ENCODE measurements around the gene UNC119. TPM values are rescaled to one million over a fixed set of nuclear protein-coding genes. Genes with fewer than 3 reads are reported as not detected.

Gene UNC119
- total RNA-seq, 4 donors from 2014 or later = 17.5 to 28.7 (median 20.3) TPM

DNA sequence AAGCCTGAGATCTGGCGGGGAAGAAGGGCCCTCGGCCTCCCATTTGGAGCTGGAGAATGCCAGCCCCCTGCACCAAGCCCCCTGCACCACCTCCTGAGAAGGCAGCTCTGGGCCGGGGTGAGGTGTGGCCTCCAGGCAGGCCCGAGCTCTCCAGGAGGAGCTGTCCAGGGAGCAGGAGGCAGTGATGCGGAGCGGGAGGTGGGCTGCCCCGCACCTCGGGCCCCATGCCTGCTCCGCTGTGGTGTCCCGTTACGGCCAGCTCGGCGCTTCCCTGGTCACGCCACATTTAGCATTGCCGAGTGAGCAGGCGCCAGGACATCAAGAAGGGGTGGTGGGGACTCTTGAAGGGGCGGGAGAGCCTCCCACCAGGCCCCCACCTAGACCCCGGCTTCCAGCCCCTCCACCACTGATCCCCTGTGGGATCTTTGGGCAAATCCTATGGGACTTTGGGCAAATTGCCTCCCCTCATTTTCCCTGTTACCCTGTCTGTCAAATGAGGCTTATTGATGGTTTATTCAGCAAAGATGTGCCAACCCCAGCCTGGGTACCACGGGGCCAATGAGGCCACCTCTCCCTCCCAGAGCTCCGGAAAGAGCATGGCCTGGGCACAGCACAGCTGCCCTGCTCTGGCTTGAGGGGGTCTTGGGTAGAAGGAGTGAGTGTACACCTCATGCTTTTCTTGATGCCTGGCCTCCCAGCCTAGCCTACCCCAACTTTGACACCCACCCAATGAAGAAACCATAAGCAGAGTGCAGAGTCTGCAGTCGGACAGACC lies 30.9 kb downstream of the UNC119 start:
- Histone ChIP-seq H3K9me3 (no peaks in the 10 kb centered on the region), H3K27me3 (peaks cover 7% of the 10 kb centered on the region), H3K4me1 (peaks cover 0 to 9% (median 0%) of the 10 kb centered on the region in 3 donors), H3K27ac (no peak overlapping the region), H3K4me3 (no peak overlapping the region), H3K36me3 (no peaks in the 10 kb centered on the region)
- WGBS, 2 donors (ENCODE audit: low coverage in 1 of 2) = 46 to 80% methylated on average over 3 to 6 of the region's 21 CpGs
- TF ChIP-seq POLR2AphosphoS5 (IDR thresholded peaks at IDR 0.05) (no peak), EP300 (IDR thresholded peaks at IDR 0.05) (no peak), POLR2A (IDR thresholded peaks at IDR 0.05) (no peak)
- TF ChIP-seq, protein P1, sequence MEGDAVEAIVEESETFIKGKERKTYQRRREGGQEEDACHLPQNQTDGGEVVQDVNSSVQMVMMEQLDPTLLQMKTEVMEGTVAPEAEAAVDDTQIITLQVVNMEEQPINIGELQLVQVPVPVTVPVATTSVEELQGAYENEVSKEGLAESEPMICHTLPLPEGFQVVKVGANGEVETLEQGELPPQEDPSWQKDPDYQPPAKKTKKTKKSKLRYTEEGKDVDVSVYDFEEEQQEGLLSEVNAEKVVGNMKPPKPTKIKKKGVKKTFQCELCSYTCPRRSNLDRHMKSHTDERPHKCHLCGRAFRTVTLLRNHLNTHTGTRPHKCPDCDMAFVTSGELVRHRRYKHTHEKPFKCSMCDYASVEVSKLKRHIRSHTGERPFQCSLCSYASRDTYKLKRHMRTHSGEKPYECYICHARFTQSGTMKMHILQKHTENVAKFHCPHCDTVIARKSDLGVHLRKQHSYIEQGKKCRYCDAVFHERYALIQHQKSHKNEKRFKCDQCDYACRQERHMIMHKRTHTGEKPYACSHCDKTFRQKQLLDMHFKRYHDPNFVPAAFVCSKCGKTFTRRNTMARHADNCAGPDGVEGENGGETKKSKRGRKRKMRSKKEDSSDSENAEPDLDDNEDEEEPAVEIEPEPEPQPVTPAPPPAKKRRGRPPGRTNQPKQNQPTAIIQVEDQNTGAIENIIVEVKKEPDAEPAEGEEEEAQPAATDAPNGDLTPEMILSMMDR (IDR thresholded peaks at IDR 0.05) = no peak
- no peak for ATAC-seq

DNA sequence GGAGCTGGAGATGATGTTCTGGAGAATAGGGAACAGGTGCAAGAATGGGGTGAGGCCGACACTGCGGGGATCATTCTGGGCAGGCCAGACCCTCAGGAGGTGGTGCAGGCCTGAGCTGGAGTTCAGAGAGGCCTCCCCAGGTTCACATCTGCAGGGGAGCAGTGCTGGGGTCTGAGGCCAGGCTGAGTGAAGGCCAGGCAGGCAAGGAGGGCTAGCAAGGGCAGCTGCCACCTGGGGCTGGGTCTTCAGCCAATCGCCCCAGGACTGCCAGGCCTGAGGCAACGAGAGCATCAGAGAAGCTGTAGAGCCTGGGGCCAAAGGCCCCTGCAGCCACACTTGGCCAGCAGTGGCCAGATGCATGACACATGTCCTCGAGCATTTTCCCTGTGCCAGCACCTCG lies 31.7 kb downstream of the UNC119 start:
- Histone ChIP-seq H3K27me3 (peaks cover 7% of the 10 kb centered on the region), H3K36me3 (no peaks in the 10 kb centered on the region), H3K4me1 (peaks cover 0 to 9% (median 0%) of the 10 kb centered on the region in 3 donors), H3K27ac (no peak overlapping the region), H3K4me3 (no peak overlapping the region), H3K9me3 (no peaks in the 10 kb centered on the region)
- TF ChIP-seq, protein P1 (IDR thresholded peaks at IDR 0.05) = no peak
- TF ChIP-seq EP300 (IDR thresholded peaks at IDR 0.05) = no peak
- TF ChIP-seq POLR2AphosphoS5 (IDR thresholded peaks at IDR 0.05) = no peak
- no peak for TF ChIP-seq POLR2A (IDR thresholded peaks at IDR 0.05)
- ATAC-seq = no peak
- 0 to 60% methylated on average over 1 of the region's 6 CpGs for WGBS, 2 donors (ENCODE audit: low coverage in 1 of 2)

DNA sequence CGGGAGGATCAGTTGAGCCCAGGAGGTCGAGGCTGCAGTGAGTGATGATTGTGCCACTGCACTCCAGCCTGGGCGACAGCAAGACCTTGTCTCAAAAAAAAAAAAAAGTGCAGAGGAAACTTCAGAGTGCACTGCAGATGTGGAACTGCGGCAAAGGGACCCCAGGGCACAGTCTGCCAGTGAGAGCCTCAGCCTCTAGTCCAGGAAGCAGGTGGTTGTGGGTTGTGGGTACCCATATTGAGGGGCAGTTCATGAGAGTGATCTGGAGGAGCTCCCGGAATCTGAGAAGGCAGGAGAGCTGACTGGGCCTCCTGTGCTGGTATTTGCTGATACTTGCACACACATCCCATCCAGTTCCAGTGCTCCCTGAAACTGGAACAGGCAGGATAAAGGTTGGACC lies 33.2 kb downstream of the UNC119 start:
- H3K4me1 ChIP-seq = no peaks in the 10 kb centered on the region
- no peak for ATAC-seq
- no peak for TF ChIP-seq EP300 (IDR thresholded peaks at IDR 0.05)
- TF ChIP-seq, protein P1 (IDR thresholded peaks at IDR 0.05) = no peak
- TF ChIP-seq POLR2A (IDR thresholded peaks at IDR 0.05) = no peak
- peaks cover 12% of the 10 kb centered on the region for H3K27me3 ChIP-seq
- no peak overlapping the region for H3K27ac ChIP-seq
- 53 to 83% methylated on average over 2 to 3 of the region's 5 CpGs for WGBS, 2 donors (ENCODE audit: low coverage in 1 of 2)
- H3K9me3 ChIP-seq = no peaks in the 10 kb centered on the region
- H3K36me3 ChIP-seq = no peaks in the 10 kb centered on the region
- H3K4me3 ChIP-seq = no peak overlapping the region

- no peaks in the 10 kb centered on the region for H3K36me3 ChIP-seq
- TF ChIP-seq, protein P1 (IDR thresholded peaks at IDR 0.05) = no peak
- TF ChIP-seq POLR2A (IDR thresholded peaks at IDR 0.05) = no peak
- no peak for TF ChIP-seq POLR2AphosphoS5 (IDR thresholded peaks at IDR 0.05)
- TF ChIP-seq EP300 (IDR thresholded peaks at IDR 0.05) = no peak
- H3K4me1 ChIP-seq = no peaks in the 10 kb centered on the region
- H3K27ac ChIP-seq = no peak overlapping the region
- H3K4me3 ChIP-seq = no peak overlapping the region
- WGBS, 2 donors (ENCODE audit: low coverage in 1 of 2) = 83 to 85% methylated on average over 5 to 6 of the region's 7 CpGs
- H3K27me3 ChIP-seq = peaks cover 19% of the 10 kb centered on the region
- no peak for ATAC-seq
- H3K9me3 ChIP-seq = no peaks in the 10 kb centered on the region
Measured at GRCh38 chr17:28518578-28518977, 33.8 kb downstream of the UNC119 start.

DNA sequence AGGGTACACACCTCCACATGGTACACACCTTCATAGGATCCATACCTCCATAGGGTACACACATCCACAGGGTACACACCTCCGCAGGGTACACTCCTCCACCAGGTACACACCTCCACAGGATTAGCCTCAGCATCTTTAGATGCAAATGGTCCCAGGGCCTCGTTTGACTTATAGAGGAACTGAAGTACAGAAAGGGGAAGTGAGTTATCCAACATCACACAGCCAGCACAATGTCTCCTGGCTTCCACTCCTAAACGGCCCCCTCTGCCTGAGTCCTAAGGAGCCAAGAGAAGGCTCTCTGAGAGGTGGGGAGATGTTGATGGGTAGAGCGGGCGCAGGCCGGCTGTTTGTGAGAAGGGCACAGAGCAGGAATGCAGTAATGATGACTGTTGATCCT lies 34.3 kb downstream of the UNC119 start:
- H3K4me1 ChIP-seq = no peaks in the 10 kb centered on the region
- ATAC-seq = no peak
- WGBS, 2 donors (ENCODE audit: low coverage in 1 of 2) = 49 to 56% methylated on average over 3 to 4 of the region's 6 CpGs
- peaks cover 23% of the 10 kb centered on the region for H3K27me3 ChIP-seq
- no peaks in the 10 kb centered on the region for H3K36me3 ChIP-seq
- no peak overlapping the region for H3K4me3 ChIP-seq
- no peak for TF ChIP-seq POLR2AphosphoS5 (IDR thresholded peaks at IDR 0.05)
- no peak for TF ChIP-seq POLR2A (IDR thresholded peaks at IDR 0.05)
- TF ChIP-seq, protein P1 (IDR thresholded peaks at IDR 0.05) = no peak
- TF ChIP-seq EP300 (IDR thresholded peaks at IDR 0.05) = no peak
- H3K9me3 ChIP-seq = no peaks in the 10 kb centered on the region
- no peak overlapping the region for H3K27ac ChIP-seq
